T-helper 17 cell (primary cell): ENCODE results near the gene SS18L1. TPM values are rescaled to one million over a fixed set of nuclear protein-coding genes. Genes with fewer than 3 reads are reported as not detected.

Experiments
- ATAC-seq: fragments of 150-1000 bp; cut with Tn5 transposase; 2 replicates; pipeline ENCODE4 v1.10.0; 2021; ENCODE audit warnings: mild to moderate bottlenecking, moderate library complexity
- DNase-seq, 3 donors: peaks; one replicate each; pipeline versions ENCODE4 v3.0.0 to v3.0.0-alpha.2; 2020 to 2021
- H3K9me3 ChIP-seq: one replicate; pipeline ENCODE4 v1.7.0; 2013; ENCODE audit warnings: low read length, mild to moderate bottlenecking; ENCODE audit not compliant: control insufficient read depth, poor library complexity, severe bottlenecking
- H3K27ac Mint-ChIP-seq: one replicate; pipeline ENCODE4 v1.8.0; 2022; ENCODE audit warnings: mild to moderate bottlenecking, moderate library complexity, mixed read lengths
- H3K27me3 Mint-ChIP-seq: one replicate; pipeline ENCODE4 v1.8.0; 2022; ENCODE audit warnings: mixed read lengths
- H3K36me3 Mint-ChIP-seq: one replicate; pipeline ENCODE4 v1.8.0; 2022; ENCODE audit warnings: low read depth, mixed read lengths
- H3K4me1 Mint-ChIP-seq: one replicate; pipeline ENCODE4 v1.8.0; 2022; ENCODE audit warnings: mild to moderate bottlenecking, mixed read lengths
- H3K4me3 Mint-ChIP-seq: one replicate; pipeline ENCODE4 v1.8.0; 2022; ENCODE audit warnings: mild to moderate bottlenecking, moderate library complexity, mixed read lengths
- total RNA-seq, 4 donors: library from RNA in 2 of 4; stranded (reverse) in 2 of 4; gene quantifications; one replicate each; pipeline ENCODE4 v1.2.3 and lab custom pipeline; 2022 to 2026

SS18L1 gene
- total RNA-seq, 2 donors from 2014 or later = 13.1 to 16.0 TPM

DNA sequence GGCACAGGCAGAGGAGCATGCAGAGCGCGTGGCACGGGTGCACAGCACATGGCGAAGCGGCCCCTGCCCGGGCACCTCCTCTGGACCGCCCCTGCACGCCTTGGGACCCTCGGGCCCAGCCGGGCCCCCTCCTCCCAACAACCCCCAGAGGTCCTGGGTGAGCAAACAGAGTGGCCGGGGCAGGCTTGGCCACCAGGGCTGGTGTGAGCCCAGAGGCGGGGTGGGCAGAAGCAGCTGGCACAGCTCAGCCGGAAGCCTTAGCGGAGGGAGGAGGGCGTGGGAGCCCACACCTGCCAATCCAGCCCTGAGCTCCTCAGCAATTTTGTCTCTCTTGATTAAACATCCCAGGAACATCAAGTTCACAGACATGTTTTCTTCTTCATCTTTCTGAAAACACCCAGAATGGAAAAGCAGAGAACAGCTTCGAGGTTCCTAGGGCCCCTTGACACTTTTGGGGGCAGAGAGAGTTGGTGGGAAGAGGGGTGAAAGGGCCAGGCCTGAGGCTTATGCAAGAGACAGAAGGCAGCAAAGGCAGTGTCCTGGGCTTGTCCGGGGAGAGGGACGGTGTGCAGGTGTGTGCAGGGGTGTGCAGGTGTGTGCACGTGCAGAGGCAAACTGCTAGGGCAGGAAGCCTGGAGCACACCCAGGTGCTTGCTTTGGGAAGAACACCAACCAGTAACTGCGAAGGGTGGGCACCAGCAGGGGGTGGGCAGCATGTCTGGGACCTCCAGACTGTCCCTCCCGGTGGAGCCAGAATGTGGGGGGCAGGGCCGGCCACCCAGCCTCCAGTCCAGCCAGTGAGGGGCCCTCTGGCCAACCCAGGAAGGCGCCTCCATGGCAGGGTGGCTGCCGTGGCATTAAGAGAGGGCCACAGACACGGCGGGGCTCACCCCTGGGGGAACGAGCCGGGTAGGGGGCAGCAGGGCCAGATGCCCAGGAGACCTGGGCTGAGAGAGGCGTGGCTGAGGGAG, 71.7 kb downstream of the SS18L1 start:
- Mint-ChIP-seq H3K4me3 (no peak overlapping the region), H3K36me3 (no peaks in the 10 kb centered on the region), H3K27ac (no peak overlapping the region), H3K4me1 (no peaks in the 10 kb centered on the region), H3K27me3 (peaks cover 21% of the 10 kb centered on the region)
- ATAC-seq = no peak
- DNase-seq = no peak
- H3K9me3 ChIP-seq = no peaks in the 10 kb centered on the region

DNA sequence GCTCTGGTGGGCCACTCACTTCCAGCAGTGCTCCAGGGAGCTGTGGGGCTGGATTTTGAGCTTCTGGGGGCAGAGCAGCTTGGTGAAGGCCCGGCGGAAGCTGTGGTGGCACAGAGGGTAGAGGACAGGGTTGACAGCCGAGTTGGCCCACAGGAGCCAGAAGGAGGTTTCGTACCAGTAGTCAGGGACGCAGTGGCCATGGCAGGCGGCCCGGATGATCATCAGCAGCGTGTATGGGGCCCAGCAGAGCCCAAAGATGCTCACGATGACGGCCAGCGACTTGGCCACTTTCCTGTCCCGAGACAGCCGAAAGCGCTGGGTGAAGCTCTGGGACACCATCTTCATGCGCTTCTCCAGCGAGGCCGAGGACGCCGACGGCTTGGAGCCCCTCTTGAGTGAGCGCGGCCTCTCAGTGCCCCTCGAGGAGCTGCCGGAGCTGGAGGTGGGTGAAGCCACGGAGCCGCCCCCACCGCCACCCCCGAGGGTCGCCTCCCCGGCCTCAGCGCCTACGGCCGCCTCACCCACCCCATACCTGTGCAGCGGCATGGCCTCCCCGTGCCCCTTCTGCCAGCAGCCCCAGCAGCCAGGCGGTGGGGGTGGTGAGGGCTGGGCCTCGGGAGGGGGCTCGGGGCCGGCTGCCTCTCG, 72.5 kb downstream of the SS18L1 start:
- no peak overlapping the region for H3K4me3 Mint-ChIP-seq
- H3K27me3 Mint-ChIP-seq = peaks cover 27% of the 10 kb centered on the region

DNA sequence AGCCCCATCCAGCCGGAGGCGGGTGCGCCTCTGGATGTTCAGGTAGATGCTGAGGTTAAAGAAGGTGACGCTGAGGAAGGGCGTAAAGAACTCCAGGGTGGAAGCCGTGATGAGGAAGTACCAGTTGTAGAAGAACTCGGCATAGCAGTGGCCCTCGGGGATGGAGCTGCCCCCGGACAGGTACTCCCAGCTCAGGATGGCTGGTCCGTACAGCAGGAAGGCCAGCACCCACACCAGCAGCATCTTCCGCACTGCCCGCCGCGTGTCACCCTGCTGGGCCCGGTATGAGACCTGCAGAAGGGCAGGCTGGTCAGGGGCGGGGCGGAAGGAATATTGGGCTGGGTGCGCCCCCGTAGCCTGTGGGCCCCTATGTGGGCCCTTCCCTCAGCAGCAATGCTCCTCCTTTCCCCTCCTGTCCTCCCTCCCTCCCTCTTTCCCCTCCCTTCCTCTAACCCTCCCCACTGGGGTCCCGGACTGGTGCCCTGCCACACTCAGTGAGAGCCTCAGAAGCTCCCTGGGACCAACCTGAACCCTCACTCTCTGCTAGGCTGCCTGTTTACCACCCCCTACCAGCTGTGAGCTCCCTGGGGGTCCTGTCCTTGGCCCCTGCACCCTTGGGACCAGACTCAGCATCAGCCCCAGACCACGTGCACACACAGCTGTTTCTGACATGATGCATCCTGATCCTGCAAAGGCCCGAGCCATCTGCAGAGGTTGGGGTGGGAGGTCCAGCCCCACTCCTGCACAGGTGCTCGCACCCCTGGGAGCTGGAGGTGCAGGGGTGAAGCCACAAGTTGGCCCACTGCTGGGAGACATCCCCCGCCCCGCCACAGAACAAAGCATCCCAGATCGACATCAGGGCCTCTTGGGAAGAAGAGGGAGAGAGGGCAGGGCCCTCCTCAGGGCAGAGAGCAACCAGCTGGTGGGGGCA, 73.3 kb downstream of the SS18L1 start:
- Mint-ChIP-seq H3K27ac (no peak overlapping the region), H3K4me3 (no peak overlapping the region), H3K27me3 (peaks cover 35% of the 10 kb centered on the region), H3K4me1 (peaks cover 2% of the 10 kb centered on the region), H3K36me3 (no peaks in the 10 kb centered on the region)
- no peak for ATAC-seq
- no peaks in the 10 kb centered on the region for H3K9me3 ChIP-seq
- no peak for DNase-seq

More for the DNA sequence above, 72.5 kb downstream of the SS18L1 start:
- no peaks in the 10 kb centered on the region for H3K36me3 Mint-ChIP-seq
- no peak overlapping the region for H3K27ac Mint-ChIP-seq
- ATAC-seq = no peak
- H3K9me3 ChIP-seq = no peaks in the 10 kb centered on the region
- peaks cover 1% of the 10 kb centered on the region for H3K4me1 Mint-ChIP-seq
- no peak for DNase-seq

DNA sequence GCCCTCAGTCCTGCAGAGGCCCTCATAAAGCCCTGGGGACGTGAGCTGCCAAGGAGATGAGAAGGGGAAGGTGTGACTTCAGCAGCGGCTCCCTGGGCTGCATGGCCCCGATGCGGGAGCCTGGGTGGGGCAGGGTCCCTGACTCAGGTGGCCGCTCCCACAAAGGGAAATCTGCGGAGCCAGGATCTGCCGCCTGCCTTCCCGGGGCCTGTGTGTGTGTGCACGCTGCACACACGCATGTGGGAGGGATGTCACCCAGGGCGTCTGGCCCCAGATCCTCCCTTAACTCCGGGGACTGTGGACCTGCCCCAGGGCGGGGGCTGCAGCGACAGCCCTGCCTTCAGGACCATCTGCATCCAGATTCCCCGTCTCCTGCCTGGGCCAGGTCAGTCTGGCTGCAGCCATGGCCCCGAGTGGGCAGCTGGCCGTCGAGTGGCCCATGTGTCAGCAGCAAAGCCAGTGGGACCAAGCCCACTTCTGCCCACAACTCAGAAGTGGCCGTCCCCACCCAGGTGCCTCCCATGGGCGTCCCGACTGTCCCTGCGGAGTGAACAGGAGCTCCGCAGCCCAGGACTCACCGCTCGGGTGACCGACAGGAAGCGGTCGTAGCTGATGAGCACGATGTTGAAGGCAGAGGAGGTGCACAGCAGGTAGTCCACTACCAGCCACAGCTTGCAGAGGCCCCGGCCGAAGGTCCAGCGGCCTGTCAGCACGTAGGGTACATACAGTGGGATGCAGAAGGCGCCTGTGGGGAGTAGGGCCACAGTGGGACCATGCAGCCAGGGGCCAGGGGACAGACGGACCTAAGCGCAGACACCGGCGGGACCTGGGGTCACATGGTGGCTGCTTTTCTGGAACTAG, 74.6 kb downstream of the SS18L1 start:
- Mint-ChIP-seq H3K27ac (no peak overlapping the region), H3K27me3 (peaks cover 43% of the 10 kb centered on the region), H3K4me1 (peaks cover 2% of the 10 kb centered on the region), H3K4me3 (no peak overlapping the region), H3K36me3 (no peaks in the 10 kb centered on the region)
- DNase-seq (no peak), ATAC-seq (no peak)
- H3K9me3 ChIP-seq = no peaks in the 10 kb centered on the region

DNA sequence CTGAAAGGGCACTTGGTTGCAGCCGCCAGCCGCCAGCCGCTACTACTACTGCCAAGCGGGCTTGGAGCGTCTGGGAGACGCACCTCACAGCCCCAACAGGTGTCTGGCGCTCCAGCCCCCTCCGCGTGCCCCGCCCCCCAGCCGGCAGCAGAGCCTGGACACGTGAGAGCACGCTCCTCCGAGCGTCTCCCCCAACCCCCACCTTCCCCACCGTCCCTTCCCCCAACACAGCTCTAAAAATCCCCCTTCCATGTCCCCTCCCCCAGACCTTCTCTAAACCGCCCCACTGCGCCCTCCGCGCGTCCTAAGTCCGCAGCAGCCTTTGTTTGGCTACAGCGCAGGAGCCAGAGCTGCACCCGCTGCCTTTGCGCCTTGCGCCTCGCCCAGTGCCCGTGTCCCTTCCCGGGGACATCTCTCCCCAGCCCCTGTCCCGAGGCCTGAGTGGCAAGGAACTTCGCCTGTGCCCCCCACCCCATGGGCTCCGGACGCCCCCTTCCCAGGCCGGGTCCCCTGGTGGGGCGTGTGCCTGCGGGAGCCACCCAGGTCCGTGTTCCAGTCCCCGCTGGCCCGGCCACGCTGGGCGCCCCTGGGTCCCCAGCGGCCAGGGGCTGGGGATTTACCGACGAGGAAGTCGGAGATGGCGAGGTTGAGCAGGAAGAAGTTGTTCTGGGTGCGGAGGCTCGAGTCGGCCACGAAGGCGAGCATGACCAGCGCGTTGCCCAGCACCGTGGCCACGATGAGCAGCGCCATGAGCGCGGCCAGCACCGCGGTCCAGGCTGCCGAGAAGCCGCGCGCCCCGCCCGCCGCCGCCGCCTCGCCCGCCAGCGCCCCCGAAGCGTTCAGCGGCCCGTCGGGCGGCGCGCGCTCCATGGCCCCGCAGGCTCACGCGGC, 75.8 kb downstream of the SS18L1 start:
- Mint-ChIP-seq H3K4me3 (peak overlapping the region; percentile 69), H3K4me1 (peaks cover 2% of the 10 kb centered on the region), H3K27ac (no peak overlapping the region), H3K27me3 (peaks cover 48% of the 10 kb centered on the region), H3K36me3 (no peaks in the 10 kb centered on the region)
- DNase-seq (no peak), ATAC-seq (peak; percentile 38)
- H3K9me3 ChIP-seq = no peaks in the 10 kb centered on the region

DNA sequence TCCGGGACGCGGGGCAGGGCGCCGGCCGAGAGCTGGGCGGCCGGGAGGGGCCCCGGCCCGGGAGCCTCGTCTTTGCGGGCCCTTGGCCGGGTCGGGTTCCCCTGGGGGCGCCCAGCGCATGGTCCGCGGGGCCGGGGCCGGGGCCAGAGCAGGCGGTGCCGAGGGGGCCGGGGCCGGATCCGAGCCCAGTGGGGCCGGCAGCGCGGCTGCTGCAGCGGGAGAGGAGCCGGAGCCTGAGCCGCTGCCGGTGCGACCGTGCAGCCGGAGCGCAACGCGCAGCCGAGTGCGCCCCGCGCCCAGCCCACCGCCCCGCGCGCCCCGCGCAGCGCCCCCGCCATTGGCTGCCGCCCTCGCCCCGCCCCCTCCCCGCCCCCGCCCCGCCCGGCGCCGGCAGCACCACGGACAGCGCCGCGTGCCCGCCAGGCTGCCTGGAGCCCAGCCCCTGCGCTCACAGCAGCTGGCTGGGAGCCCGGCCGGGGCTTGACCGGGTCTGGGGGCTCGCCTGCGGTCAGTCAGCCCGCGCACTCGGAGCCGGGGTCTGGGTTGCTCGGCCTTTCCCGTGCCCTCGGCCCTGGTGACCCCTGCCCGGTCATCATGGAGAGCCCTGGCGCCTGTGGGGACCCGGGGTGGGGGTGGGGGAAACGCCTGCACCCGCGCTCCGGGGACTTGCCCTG, 76.6 kb downstream of the SS18L1 start, which contains the start of gene HRH3:
Gene HRH3, minus strand, starts transcription at position 287 of the 674 bp plus-strand sequence. CDS start 308 bp downstream, outside the sequence.
- Mint-ChIP-seq H3K4me1 (peaks cover 2% of the 10 kb centered on the region), H3K36me3 (no peaks in the 10 kb centered on the region), H3K4me3 (peak within 1 kb of the TSS; percentile 69), H3K27me3 (peaks cover 55% of the 10 kb centered on the region), H3K27ac (no peak within 1 kb of the TSS)
- ATAC-seq (peak; percentile 83), DNase-seq (peak; percentile 38 to 43 (median 42))
- no peaks in the 10 kb centered on the region for H3K9me3 ChIP-seq

DNA sequence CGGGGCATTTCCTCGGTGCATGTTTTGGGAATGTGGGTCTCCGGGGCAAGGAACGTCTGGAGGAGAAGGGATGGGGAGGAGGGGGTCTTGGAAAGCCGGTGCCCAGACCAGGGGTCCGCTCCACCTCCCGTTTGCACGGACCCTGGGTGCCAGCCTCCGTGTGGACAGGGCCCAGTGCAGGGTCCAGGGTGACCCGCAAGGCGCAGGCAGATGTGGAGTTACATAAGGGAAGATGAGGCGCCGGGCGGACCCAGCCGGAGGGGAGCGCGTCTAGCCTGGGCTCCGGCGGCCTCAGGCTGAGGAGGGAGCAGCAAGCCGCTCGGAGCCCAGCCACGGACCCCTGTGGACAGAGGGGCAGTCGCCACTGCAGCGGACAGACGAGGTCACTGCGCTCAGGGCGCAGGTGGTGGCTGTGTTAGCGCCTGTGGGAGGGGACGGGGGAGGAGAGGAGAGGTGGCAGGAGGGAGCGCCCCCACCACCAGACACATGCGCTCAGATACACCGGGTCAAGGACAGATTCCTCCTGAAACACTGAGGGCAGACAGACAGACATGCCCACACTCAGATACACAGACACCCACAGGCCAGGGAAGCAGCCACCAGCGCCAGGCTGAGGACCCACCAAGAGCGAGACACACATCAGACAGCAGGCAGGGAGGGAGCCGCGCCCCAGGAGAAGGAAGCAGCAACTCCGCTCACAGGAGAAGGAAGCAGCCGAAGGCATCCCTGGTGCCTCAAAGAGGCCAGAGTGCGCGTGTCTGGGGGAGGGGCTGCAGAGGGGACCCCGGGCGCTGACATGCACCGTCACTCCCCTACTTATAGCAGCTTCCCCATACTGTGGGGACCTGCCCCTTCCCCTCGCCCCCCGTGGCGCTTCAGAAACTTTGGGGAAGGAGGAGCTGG, 77.3 kb downstream of the SS18L1 start:
- peaks cover 2% of the 10 kb centered on the region for H3K4me1 Mint-ChIP-seq
- H3K9me3 ChIP-seq = no peaks in the 10 kb centered on the region
- H3K27me3 Mint-ChIP-seq = peaks cover 55% of the 10 kb centered on the region
- peak overlapping the region; percentile 21 for H3K4me3 Mint-ChIP-seq
- H3K36me3 Mint-ChIP-seq = no peaks in the 10 kb centered on the region
- DNase-seq = no peak
- no peak overlapping the region for H3K27ac Mint-ChIP-seq
- no peak for ATAC-seq

DNA sequence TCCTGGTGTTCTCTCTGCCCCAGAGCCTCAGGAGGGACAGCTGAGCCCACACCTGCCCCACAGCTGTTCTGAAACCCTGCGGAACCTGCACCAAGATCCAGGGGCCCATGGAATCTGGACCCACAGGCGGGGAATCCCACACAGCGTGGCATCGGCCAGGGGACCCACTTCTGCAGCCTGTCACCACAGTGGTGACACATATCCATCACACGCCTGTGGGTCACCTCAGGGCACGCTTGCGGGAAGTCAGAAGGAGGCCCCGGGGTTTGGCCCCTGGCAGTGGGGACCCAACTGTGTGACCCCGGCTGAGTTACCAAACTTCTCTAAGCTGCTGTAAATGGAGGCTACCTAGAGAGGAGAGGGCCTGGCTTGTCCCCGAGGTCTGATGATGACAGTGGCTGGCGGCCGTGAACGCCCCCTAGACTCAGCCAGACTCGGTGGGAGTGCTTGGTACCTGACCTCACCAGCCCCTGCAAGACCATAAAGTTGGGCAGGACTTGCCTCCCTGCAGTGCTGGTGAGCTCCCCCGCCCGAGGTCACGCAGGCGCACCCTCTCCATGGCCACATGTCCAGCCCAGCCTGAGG, 78.8 kb downstream of the SS18L1 start:
- no peaks in the 10 kb centered on the region for H3K36me3 Mint-ChIP-seq
- peaks cover 2% of the 10 kb centered on the region for H3K4me1 Mint-ChIP-seq
- peaks cover 66% of the 10 kb centered on the region for H3K27me3 Mint-ChIP-seq
- no peak overlapping the region for H3K4me3 Mint-ChIP-seq
- no peak for DNase-seq
- ATAC-seq = no peak
- no peaks in the 10 kb centered on the region for H3K9me3 ChIP-seq
- H3K27ac Mint-ChIP-seq = no peak overlapping the region

DNA sequence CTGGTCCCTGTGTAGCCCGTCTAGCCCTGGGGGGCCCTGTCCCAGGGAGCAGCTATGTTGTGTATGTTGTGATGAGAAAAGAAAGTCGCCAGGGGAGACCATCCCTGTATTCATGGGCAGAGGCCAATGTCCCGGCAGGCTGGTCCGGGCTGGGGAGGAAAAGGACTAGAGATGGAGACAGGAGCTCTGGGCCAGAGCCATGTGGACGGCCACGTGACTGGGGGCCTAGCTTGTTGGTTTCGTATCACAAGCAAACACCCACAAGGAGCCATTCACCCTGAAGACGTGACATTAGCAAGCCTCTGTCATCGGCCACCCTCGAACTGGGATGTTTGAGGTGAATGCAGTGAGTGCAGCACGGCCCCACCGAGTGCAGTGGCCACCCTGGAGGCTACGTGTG, 79.4 kb downstream of the SS18L1 start:
- no peaks in the 10 kb centered on the region for H3K9me3 ChIP-seq
- Mint-ChIP-seq H3K27ac (no peak overlapping the region), H3K4me3 (no peak overlapping the region), H3K4me1 (peaks cover 2% of the 10 kb centered on the region), H3K27me3 (peaks cover 62% of the 10 kb centered on the region), H3K36me3 (no peaks in the 10 kb centered on the region)
- DNase-seq (no peak), ATAC-seq (no peak)

DNA sequence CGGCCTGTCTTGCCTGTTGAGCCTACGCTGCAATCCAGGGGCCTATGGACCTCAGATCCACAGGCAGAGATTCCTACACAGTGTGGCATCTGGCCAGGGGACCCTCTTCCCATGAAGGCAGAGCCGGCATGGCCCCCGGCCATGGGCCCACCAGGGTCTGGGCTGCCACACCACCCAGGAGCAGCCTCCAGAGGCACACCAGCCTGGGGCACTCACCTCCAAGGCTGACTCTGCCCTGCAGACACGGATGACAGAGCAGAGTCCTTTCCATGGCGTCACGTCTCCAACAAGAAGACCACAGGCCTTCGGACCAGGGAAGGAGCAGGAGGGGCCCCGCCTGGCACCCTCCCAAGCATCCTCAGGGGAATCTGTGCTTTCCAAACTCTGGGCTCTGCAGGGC, 80.0 kb downstream of the SS18L1 start:
- DNase-seq = no peak
- H3K9me3 ChIP-seq = no peaks in the 10 kb centered on the region
- H3K27me3 Mint-ChIP-seq = peaks cover 56% of the 10 kb centered on the region
- no peaks in the 10 kb centered on the region for H3K36me3 Mint-ChIP-seq
- H3K27ac Mint-ChIP-seq = no peak overlapping the region
- H3K4me3 Mint-ChIP-seq = no peak overlapping the region
- no peak for ATAC-seq
- peaks cover 2% of the 10 kb centered on the region for H3K4me1 Mint-ChIP-seq
